ENCODE measurements around the gene ZNF57.

- TF ChIP-seq GABPA (IDR thresholded peaks at IDR 0.05; ENCODE audit: low read depth) (no peak), CTCF (IDR thresholded peaks at IDR 0.05) (no peak), FOSL2 (IDR thresholded peaks at IDR 0.05; ENCODE audit: borderline replicate concordance, low read depth) (no peak)
Measured at GRCh38 chr19:2944403-2944774, 43.7 kb downstream of the ZNF57 start.

Data from SK-N-SH (cell line).